GM19043 (cell line): ENCODE results near the gene LDHB.
"Not testable (repeated sequence)": the region's sequence is repeated elsewhere in the genome, so short reads cannot be mapped to it uniquely, and the experiment has no call there.

ENCODE experiments used
- ATAC-seq: cut with Tn5 transposase; IDR thresholded peaks from one replicate; pipeline ENCODE4 v1.9.1; 2021; ENCODE audit warnings: low read depth; ENCODE audit not compliant: unreplicated experiment

The LDHB gene

DNA sequence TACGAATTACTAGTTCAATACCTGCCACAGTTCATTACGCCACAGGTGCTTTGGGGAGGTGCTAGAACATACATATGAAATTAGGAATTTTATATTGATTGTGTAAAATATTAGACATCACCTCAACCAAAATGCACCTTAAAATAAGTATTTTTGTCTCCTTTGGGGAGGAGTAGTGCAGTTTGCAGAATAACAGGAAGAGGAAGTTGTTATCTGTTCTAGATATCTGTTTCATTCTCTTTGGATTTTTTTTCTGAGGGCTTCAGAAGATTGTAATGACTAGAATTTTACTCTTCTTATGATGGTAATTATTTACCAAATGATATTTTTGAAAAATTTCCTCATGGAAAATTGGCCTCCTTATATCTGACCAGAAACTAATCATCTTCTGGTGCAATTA, 43.1 kb downstream of the LDHB start:
- no peak for ATAC-seq

- no peak for ATAC-seq
Observed at GRCh38 chr12:21613931-21614330, 43.7 kb downstream of the LDHB start.

GRCh38 chr12:21608196-21608595, 49.4 kb downstream of the LDHB start:
- no peak for ATAC-seq

GRCh38 chr12:21607701-21608100, 49.9 kb downstream of the LDHB start:
- ATAC-seq, result no peak

DNA sequence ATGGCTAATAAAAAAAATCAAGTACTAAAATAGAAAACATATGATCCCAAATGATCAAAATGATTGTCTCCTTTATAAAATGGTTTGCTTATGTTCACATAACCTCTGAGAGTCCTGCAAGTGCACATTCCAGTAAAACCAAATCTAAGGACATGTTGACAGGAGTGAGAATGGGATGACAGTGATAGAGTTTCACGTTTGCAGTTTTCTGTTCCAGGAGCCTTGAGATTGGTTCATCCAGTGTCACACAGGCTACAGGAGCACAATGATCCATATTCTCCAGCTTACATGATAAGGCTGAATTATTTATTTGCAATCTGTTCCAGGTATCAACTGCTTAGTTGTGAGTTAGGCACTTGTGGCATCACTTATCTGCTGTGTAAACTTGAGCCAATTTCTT, 51.5 kb downstream of the LDHB start:
- ATAC-seq, result no peak

- ATAC-seq, result no peak
Observed at GRCh38 chr12:21604245-21605101, 53.2 kb downstream of the LDHB start, which contains the start of gene GYS2. TSS of gene GYS2 (minus strand) at chr12:21604847. CDS start at chr12:21604592, 255 bp downstream.

GRCh38 chr12:21602774-21603173, 54.9 kb downstream of the LDHB start:
- ATAC-seq, result no peak

GRCh38 chr12:21600196-21600595, 57.4 kb downstream of the LDHB start:
- ATAC-seq, result no peak

DNA sequence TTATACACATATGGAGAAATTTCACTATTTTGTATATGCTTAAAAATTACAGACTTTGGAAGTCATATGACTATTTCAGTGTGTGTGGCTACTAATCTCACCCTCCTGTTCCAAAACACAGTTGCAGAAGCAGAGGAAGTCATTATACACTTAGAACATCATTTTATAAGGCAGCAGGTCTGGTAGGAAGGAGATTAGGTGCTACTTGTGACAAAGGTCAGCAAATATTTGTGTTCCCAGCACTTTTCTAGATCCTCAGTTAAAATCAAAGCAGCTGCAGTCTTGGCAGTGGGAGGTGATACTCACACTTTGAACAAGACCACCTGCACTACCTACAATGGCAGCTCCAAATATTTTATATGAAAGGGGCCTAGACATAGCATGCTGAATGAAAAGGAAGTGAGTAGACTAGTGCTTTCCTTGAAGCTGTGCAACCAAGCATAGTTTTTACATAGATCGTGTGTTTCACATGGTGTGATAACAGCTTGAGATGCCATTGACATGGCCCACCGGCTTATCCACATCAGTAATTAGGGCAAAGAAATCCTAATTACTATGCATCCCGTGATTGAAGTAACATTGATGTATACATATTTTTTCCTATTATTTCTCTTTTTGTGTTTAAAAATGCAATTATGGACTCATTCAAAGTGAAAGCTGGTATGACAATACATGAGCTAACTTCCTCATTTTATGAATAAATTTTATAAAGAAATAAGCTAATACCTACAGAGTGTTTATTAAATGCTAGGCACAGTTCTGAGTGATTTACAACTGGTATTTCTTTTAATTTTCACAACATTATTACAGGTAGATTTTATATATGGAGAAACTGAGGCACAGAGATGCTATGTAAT, 58.3 kb downstream of the LDHB start:
- no peak for ATAC-seq

- ATAC-seq, result no peak
Observed at GRCh38 chr12:21598651-21599050, 59.0 kb downstream of the LDHB start.

DNA sequence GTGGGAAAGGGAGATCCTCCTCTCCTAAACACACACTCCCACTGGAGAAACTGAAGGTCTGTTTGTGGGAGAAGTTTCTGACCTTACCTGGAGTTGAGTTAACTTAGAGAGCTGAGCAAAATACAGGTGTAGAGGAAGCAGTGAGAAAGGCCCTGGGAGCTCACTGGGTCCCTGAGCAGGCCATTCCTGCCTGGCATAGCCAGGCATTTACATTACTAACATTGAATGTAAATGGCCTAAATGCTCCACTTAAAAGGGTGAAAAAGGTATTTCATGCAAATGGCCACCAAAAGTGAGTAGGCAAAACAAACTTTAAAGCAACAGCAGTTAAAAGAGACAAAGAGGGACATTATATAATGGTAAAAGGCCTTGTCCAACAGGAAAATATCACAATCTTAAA, 62.3 kb downstream of the LDHB start:
- ATAC-seq, result not testable (repeated sequence)

GRCh38 chr12:21585485-21585884, 72.2 kb downstream of the LDHB start:
- ATAC-seq, result no peak
